Fibroblast of villous mesenchyme (primary cell): ENCODE data around the gene LZTFL1. TPM values are rescaled to one million over a fixed set of nuclear protein-coding genes. Genes with fewer than 3 reads are reported as not detected.

Source experiments
- DNase-seq: peaks from one replicate; pipeline ENCODE4 v3.0.0-alpha.2; 2010; ENCODE audit warnings: low read depth
- H3K4me3 ChIP-seq: 2 replicates; pipeline ENCODE4 v1.5.1; 2011; ENCODE audit warnings: low read depth, mild to moderate bottlenecking, low read length
- CTCF ChIP-seq: IDR thresholded peaks from 2 replicates; pipeline ENCODE4 v1.5.1; 2012; ENCODE audit warnings: low read depth, mild to moderate bottlenecking, low read length; ENCODE audit not compliant: insufficient read depth
- total RNA-seq: library from RNA; depleted of rRNA; stranded (reverse); fragments of >200 nt; gene quantifications from 2 replicates; pipeline ENCODE4 v1.2.3, GENCODE V29; 2012

The LZTFL1 gene
- total RNA-seq, 1 donor = 18.6 TPM

DNA sequence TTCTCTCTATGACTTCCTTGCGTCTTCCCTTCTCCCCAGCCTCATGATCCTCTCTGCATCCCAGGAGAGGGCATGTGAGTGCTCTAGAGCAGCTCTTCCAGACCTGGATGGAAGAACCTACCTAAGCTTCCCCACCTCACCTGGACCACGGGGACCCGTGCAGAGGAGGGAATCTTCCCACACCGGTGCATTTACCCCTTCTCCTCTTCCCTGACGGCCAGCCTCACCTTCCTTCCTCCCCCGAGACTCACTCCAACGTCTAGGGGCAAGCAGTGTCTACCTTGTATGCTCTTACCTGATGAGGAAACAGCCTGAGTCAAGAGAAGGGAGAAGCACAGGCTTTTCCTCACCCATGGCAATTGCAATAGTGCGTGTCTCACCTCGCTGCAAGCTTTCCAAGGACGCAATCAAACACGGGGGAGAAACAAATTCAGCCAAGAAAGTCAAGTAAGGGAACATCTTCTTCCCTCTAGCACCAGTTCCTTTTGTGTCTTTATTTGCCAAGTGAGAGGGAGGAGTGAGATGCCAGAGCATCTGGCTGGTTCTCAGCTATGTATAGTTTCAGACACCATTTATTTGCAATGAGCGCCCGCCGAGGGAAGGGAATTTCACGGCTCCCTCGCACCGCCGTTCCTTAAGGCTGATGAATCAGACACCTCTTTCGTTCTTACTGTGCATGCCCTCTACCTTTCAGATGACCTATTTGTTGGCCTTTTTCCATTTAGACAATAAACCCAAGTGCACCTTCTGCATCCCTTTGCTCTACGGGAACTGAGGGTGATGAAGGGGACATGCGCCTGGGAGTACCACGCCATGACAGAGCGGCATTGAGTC lies 42.7 kb upstream of the LZTFL1 start:
- TF ChIP-seq CTCF = no peak
- no peak for DNase-seq
- H3K4me3 ChIP-seq = no peak overlapping the region

DNA sequence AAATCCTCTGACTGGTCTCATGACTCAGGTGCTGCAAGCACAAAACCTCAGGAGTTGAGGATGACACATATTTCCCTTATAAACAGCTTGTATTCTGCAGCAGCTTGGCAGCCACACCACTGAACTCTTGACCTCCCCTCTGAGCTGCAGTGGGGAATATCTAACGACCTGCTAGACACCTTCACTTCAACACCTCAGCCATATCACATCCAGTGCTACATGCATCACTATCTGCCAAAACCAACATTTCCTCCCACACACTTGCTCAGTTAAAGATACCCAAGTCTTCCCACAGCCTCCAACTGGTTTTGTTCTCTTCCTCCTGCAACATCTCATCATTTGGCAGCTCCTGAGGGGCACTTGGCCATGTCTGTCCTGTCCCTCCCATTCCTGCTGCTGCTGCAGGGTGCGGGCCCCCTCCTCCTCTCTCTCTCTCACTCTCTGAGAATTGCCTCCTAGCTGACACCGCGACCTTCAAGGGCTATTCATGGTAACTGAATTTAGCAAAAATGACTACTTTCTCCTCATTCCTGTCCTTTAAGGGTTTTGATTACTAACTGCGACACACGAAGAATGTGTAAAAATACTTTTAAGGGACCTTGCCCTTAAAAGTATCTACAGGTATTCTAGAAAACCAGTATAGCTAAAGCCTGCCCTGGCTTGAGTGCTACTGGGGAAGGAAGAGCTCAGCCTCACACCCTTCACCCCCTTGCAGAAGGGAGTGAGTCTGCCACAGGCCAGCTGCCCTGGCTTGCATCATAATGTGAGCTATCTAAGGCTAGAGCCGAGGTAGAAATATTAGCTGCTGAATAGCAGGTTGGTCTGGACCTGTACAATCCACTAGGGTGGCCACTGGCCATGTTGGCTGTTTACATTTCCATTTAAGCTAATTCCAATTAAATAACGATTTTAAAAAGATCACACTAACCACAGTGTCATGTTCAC lies 39.4 kb upstream of the LZTFL1 start:
- no peak overlapping the region for H3K4me3 ChIP-seq
- DNase-seq = no peak
- no peak for TF ChIP-seq CTCF

DNA sequence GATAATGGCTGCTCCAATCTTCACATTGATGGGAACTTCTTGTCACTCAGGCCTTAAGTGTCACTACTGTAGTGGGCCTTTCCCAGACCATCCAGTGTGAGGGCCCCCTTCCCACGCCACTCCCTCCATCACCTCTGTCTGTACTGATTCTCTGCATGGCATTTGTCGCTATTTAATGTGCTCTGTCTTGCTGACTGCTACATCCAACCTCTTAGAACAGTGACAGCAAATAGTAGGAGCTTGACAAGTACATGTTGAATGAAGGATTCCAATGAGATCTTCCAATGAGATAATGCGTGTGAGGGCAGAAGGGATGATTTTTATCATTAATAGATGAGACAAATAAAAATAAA lies 38.8 kb upstream of the LZTFL1 start:
- no peak for TF ChIP-seq CTCF
- no peak for DNase-seq
- no peak overlapping the region for H3K4me3 ChIP-seq

- no peak for DNase-seq
- H3K4me3 ChIP-seq = no peak overlapping the region
- no peak for TF ChIP-seq CTCF
These were observed 36.2 kb upstream of the LZTFL1 start for GRCh38 chr3:45878124-45878523.

GRCh38 chr3:45874677-45875346 lies 32.9 kb upstream of the LZTFL1 start:
- no peak overlapping the region for H3K4me3 ChIP-seq
- no peak for TF ChIP-seq CTCF
- DNase-seq = no peak

GRCh38 chr3:45873638-45874037 lies 31.7 kb upstream of the LZTFL1 start:
- DNase-seq = no peak
- H3K4me3 ChIP-seq = no peak overlapping the region
- no peak for TF ChIP-seq CTCF
